HG02943 (cell line): ENCODE measurements around the gene DMRTA2.

ENCODE experiments used
- ATAC-seq: cut with Tn5 transposase; IDR thresholded peaks from one replicate; pipeline ENCODE4 v1.9.1; 2021; ENCODE audit warnings: mild to moderate bottlenecking, low read depth, moderate library complexity; ENCODE audit not compliant: unreplicated experiment

The DMRTA2 gene

DNA sequence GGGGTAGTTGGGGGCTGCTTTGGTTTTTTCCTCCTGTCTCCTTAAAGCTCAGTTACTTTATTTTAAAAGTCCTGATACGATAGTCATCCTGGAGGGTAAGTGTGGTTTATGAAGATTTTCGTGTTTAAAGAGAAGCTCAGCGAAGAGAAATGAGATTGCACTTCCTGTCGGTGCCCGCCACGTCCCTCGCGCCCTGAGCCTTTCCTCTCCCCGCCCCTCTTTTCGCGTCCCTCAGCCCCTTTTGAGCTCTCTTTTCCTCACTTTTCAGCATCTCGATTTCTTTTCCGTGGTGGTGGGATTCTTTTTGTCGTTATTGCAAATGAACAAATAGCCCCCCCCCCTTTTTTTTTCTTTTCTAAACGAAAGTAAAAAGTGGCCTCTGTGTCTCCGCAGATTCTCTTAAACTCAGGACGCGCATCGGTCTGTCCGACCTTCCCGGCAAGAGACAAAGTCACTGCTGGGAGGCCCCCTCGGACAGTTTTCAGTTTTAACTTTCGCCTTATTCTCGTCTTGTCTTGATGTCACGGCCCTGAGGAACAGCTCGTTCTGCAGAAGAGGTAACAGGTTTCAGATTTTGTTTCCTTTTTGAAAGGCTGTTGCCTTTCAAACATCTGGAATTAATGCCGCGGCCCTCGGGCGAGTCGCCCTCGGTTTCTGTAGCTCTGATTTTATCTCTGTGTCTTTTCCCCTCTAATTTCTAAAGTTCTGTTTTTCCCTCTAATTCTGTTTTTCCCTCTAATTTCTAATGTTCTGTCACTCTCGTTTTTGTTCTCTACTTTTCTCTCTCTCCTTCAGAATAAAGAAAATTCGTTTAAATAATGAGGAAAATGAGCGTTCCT is 1.0 kb upstream of the DMRTA2 start:
- no peak for ATAC-seq

DNA sequence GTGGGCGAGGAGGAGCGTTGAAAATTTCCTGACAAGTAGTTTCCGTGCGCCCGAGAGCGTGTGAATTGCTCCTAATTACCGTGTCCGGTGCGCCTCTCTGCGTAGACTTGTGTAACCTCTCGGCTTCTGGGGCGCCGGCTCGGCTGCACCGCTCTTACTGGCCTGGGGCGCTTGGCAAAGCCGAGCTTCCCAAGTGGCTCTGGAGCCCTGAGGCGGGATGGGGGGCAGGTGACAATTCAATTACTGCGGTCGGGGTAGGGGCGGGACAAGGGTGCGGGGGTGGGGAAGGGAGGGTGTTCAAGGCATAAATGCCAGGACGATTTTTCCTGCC is 392 bp upstream of the DMRTA2 start:
- ATAC-seq = no peak

DNA sequence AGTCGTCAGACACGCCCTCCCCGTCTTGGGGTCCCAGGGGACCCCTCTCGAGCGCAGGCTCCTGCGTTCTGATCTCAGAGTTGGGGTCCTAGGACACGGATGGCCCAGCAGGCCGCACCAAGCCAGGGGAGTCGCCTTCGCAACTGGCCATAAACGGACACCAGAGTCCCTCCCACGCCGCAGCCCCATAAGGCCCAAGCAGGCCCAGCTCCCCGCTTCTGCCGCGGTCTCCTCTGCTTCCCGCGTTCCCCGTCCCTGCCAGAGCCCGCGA is 633 bp downstream of the DMRTA2 start:
- ATAC-seq = no peak

DNA sequence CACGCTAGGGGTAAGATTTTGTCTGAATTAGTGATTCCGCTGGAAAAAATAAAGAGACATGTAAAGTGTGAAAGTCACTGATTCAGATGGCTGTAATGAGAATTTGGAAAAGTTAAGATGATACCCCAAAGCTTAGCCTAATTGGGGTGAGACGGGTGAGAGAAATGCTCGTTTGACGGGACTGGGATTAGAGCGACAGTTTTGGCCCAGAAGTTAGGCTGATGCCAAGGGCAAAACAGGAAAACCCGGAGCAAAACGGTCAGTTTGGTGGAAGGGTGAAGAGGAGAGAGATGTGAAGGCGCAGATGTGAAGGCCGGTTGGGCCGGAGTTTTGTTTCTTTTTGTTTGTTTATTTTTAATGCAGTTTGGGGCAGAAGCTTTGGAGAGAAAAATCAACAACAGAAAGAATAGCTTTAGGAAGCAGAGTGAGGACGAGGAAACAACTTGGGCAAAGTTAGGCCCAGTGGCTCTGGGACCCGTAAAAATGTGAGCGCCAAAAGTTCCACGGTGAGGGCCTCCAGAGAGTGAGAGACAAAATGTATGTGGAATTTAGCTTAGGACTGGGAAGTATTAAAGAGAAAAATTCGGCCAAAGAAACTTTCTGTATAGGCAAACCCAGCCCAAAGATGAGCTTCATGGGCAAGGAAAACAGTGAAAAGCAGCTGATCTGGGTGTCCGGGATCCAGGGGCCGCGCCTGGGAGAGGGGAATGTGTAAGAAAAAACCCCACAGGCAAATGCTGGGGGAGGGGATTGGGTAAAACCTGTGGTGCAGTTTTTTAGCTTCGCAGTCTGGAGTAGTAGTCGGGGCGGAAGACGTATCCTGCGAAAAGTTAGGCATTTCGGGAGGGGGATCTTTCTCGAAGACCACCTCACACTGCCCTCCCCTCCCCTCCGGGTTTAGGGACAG is 1.2 kb downstream of the DMRTA2 start:
- ATAC-seq = no peak

DNA sequence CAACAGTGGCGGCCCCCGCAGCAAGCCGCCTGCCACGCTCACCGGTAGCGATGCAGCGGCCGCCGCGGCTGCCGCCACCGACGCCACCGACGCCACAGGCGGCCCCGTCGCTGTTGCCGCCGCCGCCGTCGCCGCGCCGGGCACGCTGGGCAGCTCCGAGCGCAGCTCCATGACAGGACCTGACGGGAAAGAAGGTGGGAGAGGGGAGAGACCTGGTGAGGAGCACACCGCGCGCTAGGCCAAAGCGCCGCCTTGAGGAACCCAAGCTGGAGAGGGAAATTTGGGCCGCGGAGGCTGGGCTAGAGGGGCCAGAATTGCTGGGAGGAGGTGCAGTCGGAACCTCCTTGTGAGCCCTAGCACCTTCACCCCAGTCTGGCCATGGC is 1.9 kb downstream of the DMRTA2 start:
- no peak for ATAC-seq

DNA sequence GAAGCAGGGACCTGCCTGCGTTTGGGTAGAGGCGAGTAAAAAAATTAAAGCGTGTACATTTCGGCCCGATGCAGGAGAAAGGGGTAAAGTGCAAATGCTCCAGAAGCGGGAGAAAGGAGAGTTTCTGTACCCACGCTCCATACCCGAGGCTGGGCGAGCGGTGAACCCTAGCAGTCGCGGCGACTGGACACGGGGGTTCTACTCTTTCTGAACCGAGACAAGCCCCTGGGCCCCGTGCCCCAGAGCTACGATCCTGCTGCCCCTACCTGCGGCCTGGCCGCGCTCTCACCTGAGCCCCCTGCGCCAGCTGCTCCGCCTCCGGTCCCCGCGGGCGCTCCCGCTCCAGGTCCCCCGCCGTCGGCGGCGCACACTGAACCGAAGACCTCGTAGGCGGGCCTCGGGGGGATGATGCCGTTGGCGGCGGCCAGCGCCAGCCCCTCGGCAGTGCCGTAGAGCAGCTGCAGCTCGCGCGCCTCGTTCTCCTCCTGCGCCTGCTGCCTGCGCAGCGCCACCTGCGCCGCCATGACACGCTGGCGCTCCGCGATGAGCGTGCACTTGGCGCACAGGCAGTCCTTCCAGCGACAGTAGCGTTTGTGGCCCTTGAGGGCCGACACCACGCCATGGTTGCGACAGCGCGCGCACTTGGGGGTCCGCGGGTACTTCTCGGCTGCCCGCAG is 2.4 kb downstream of the DMRTA2 start:
- ATAC-seq = no peak

DNA sequence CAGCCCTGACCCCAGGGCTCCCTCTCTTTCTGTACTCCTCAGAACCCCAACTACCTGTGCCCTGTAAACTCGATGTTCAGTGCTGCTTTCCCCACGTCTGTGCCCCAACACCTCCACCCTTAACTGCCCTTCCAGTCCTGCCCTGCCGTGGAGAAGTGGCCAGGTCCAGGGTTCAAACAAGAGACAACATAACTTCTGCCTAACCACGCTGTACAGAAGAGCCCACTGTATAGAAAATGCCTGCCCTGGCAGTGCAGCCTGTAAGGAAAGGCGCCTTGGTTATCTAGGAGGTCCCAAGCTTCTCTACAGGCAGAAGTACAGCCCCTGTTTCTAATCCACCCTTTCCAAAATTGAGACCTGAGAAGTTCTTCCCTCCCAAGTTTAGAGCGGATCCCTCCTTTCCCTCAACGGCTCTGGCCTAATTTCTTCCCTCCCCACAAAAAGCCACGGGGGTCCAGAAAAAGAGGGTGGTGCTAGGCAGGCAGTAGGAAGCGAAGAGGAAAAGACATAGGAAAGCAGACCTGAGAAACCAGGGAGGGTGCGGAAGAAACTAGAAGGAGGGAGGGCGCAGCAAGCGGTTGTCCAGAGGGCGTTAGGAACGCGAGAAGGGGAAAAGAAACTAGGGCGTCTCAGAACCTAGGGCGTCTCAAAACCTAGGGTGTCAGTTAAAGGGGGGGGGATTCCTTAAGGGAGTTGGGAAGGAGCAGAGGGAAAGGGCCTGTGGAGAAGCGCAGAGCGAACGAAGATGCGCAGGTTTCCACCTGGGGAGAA is 3.2 kb downstream of the DMRTA2 start:
- no peak for ATAC-seq

DNA sequence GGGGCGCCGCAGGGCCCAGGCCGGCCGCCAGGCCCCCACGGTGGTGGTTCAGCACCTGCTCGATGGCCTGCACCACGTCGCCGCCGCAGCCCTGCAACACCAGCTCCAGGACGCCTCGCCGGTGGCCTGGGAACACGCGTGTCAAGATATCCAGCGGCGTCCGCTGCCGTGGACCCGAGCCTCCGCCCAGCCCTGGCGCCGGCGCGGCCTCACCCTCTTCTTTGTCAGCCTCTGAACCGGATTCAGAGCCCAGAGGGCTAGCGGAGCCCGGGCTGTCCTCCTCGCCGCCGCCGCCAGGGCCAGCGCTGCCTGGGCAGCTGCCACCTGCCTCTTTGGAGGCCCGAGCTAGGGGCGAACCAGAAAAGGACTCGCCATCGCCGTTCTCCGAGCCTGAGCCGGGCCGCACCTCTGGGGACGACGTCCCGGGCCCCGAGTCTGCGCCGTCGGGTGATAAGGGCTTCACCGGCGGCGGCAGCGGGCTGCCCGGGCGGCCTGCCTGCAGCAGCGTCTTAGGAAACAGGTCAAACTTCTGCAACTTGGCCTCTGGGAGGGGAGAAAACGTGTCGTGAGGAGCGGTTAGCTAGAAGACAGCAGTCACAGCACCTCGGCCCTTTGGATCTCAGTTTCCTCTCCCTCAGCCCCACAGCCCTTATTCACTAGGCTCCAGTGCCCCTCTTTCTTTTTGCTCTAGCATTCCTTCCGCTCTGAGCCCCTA is 3.9 kb downstream of the DMRTA2 start:
- ATAC-seq = no peak

DNA sequence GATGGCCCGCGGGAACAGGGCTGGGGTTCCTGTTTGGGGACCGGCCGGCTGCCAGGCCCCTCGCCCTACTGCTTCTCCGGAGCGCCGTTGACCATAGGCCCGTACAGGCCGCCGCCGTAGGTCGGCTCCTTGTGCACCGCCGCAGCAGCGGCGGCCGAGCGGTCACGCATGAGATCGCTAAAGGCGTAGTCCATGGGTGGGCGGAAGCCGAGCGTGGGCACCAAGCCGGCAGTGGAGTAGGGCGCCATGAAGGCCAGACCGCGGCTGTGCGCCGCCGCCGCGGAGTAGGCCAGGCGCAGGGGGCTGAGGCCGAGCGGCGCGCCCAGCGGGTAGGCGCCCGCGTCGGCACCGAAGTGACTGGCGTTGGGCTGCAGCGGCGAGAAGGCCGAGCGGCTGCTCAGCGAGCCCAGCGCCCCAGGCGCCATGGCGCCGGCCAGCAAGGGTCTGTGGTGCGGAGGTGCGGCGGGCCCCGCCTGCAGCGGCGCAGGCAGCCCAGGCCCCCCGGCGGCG is 4.6 kb downstream of the DMRTA2 start:
- no peak for ATAC-seq

DNA sequence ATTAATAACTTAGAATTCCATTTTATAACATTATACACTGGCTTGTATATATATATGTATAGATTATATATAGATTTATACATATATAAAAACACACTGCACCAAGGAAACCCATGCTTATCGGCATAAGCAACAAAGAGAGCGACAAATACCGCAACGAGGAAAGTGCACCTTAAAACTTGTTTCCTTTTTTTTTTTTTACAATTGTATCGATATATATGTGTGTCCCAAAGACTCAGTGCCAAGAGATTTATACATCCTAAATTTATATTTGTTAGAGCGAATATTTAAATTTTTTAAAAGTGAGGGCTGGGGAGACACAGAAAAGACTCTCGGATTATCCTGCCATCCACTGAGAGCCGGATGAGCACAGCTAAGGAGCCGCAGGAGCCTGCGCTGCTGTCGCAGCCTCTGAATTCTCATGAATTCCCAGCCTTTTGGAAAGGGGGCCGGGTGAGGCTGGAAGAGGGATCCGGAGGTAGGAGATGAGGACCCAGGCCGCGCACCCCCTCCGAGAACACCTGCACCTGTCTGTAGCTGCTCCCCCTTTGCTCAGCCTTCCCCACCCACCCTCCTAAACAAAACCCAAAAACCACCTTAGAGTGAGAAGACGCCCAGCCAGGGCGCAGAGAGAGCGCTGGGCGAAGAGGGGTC is 5.2 kb downstream of the DMRTA2 start:
- ATAC-seq = no peak

DNA sequence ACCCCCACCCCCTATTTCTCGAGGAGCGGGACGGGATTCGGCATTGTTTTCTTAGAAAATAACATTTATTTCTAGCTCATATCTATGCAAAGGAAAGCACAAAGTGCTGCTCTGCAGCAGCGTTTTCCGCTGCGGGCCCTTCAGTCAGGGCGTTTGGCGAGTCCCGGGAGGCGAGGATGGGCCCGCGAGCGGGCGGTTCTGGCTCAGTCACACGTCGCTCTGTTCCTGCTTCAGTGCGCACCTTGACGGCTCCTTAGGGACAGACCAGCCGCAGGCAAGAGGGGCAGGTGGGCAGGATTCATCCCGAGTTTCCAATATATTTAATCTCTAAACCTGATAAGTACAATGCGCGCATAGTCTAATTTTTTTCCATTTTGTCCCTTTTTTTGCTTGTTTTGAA is 5.7 kb downstream of the DMRTA2 start:
- ATAC-seq = no peak

DNA sequence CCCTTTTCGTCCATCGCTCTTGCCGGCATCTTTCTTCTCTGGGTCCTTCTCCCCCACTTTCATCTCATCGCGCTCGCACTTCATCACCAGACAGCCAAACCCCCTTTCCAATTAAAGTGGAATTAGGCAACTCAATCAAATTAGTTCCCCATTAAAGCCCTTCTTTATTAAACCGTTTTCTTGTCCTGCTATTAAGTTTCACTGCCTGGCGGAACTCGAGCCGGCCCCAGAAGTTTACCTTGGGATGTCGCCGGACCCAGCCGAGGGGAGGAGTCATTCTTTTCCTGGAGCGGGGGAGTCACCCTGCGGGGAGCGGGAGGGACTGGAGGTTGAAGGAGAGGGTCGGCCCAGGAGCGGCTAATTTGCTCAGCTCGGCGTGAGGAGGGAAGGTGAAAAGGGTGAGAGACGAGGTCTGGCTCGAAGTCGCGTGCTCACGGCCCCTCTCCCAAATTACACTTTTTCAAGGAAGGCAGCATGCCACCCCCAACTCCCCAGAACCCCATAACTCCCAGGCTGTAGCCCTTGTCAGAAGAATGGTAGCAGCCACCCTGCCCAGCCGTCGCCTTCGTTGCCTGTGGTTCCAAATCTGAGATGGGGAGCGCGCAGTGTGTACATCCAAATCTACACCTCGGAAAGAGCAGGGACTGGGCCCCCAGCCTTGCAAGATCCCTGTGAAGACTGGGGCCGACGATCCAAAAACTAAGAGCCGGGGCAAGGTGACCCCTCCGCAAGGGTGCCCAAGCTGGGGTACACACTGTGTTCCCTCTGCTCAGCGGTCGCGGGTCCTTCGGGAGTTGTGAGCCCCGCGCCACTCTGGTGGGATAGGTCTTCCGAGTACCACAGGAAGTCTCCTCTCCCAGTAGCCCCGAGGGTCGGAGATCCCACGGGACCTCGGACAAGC is 6.4 kb downstream of the DMRTA2 start:
- ATAC-seq = no peak

DNA sequence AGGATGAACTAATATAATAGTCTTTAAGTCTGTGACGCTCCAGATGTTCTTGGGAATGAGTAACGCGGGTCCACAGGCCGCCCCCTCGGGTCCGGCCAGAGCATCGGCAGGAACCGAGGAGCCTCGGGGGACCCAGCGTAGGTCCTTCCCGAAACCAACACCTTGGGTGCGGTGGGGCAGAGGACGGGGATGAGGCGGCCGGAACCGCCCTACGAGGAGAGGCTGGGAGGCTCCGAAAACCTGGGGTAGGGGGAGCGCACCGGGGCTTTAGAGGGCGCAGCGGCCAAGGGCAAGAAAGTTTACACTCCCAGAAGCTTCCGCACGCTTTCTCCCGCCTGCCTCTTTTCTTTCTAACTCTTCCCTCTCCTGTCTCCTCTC is 7.1 kb downstream of the DMRTA2 start:
- ATAC-seq = no peak

DNA sequence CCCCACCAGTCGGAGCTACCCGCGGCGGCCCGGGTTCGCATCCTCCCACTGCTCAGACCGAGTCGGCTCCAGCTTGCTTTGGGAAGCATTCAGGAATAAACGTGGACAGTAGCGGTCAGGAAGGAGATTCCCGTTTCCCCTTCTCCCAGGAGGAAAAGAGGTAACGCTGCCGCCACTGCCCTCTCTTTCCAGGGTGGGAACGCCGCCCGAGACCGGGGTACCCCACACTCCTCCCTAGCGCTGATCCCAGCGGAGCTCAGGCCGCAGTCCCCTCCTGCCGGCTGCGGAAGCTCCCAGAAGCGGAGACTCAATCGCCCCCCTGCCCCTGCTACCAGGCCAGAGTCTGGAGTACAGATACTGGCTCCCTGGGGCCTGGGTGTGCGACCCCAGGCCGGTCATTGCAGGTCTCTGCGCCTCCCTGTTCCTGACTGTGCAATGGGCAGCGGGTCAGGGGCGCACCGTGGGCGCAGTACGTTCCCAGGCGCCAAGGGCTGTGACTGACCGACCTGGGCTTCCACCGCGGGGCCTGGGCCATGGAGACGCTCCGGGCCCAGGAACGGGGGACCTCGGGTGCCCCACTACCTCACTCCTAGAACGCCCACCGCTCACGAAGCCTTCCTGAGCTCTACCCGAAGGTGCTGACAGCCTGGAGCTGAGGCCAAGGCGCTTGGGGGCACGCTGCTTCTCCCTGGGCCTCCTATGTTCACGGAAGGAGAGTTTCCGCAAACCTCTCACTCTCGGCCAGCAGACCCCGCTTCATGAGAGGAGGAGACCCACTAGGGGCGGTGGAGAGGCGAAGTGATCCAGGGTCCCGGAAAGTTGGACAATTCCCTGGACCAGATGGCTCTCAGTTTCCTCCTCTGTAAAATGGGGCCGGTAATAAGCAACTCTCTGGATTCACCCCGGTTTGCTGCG is 7.8 kb downstream of the DMRTA2 start:
- ATAC-seq = no peak

DNA sequence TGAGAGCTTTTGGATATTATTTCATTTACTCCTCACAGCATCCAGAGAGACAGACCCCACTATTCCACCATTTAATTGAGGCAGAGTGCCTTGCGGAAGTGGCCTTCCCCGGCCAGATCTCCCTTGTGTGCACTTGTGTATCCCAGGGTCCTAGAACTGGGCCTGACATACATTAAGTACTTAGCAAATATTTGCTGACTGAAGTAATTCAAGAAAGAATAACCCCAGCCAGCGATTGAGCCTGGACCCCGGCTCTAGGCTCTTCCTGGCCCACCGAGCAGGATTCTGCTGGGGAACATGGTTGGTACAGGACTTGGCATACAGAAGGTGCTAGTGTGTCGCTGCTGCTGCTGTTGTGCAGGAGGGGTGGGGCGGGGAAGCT is 8.4 kb downstream of the DMRTA2 start:
- no peak for ATAC-seq

DNA sequence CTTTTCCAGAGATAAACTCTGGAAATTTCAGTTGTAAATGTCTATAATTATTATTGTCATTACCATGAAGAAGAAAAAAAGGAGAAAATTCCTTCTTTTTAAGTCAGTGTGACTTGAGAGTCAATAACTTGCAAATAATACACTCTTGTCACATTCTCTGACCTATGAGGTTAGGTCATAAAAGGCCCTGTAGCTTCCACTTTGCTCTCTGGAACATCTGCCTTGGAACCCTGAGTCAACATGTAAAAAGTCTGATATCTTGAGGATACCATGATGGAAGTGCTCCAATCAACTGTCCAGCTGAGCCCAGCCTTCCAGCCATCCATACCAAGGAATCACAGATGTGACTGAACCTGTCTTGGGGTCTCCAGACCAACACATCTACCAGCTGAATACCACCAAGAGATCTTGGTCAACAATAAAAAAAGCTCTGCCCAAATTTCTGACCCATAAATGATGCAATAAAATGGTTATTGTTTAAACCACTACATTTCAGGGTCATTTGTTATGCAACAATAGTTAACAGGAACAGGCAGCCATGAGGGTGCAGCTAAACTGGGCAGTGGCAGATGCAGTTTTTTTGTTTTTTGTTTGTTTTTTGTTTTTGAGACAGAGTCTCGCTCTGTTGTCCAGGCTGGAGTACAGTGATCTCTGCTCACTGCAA is 10.3 kb downstream of the DMRTA2 start:
- no peak for ATAC-seq

DNA sequence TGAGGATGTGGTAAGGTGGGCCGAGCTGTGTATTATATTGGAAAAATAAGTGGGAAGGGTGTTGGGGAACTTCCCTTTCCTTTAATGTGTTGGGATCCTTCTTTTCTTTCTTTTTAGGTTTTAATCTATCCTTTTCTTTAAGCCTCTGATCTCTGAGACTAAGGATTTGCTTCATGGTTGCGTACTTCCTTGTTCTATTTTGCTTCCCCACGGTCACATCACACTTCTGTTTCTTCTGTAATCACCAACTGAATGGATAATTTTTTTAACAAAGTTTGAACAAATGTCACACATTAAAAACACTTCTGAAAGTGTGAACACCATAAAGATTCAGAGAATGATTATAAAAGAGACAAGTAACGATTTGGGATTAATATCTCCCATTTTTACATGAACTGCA is 17.4 kb downstream of the DMRTA2 start:
- ATAC-seq = no peak
